A549 (cell line): ENCODE results near the gene LBR. TPM values are rescaled to one million over a fixed set of nuclear protein-coding genes. Genes with fewer than 3 reads are reported as not detected.

Experiments
- ATAC-seq, 2 experiments: fragments of 200-7000 bp in 1 of 2; fragments of >200 bp in 1 of 2; cut with Nextera tagmentation in 1 of 2; cut with Tn5 transposase in 1 of 2; 3 replicates each; pipeline versions ENCODE4 v1.8.0 to v1.9.1; 2018 to 2020; ENCODE audit warnings: mild to moderate bottlenecking in 1 of 2, moderate library complexity in 1 of 2
- CTCF ChIA-PET: fragments of 300-600 bp; sonication (Branson Sonifier 250); formaldehyde crosslinking; extraction: SDS; loops from one replicate; lab custom pipeline; 2021; ENCODE audit warnings: antibody characterized with exemption, inconsistent platforms; lab: Yijun Ruan, JAX
- POLR2A ChIA-PET: fragments of 350-600 bp; formaldehyde crosslinking; extraction: SDS; loops from one replicate; lab custom pipeline; 2021; ENCODE audit warnings: antibody characterized with exemption, inconsistent platforms; lab: Yijun Ruan, JAX
- DNase-seq, 2 experiments: peaks; one replicate each; pipeline versions ENCODE4 v3.0.0 to v3.0.0-alpha.2; 2011 to 2016; ENCODE audit warnings: low read depth in 1 of 2, low spot score in 1 of 2
- FAIRE-seq: peaks from 2 replicates; lab custom pipeline; 2011; peaks lifted over from hg19 to GRCh38; lab: Jason Lieb, UNC
- H3K27ac ChIP-seq, 2 experiments: fragments of >200 bp; sonication (Bioruptor Twin); formaldehyde crosslinking; 3 replicates each; pipeline ENCODE4 v1.5.1; 2016 to 2017
- H3K4me1 ChIP-seq: fragments of >200 bp; sonication (Bioruptor Twin); formaldehyde crosslinking; 3 replicates; pipeline ENCODE4 v1.6.1; 2016
- H3K4me2 ChIP-seq: fragments of >200 bp; sonication (Bioruptor Twin); formaldehyde crosslinking; 3 replicates; pipeline ENCODE4 v1.6.1; 2016
- H3K4me3 ChIP-seq: fragments of >200 bp; sonication (Bioruptor Twin); formaldehyde crosslinking; 3 replicates; pipeline ENCODE4 v1.5.1; 2016
- H3K9me3 ChIP-seq: fragments of >200 bp; sonication (Bioruptor Twin); formaldehyde crosslinking; 3 replicates; pipeline ENCODE4 v1.6.1; 2016
- BHLHE40 ChIP-seq: IDR thresholded peaks from 2 replicates; pipeline ENCODE4 v1.6.1; 2012; ENCODE audit warnings: low read depth, low read length, inconsistent platforms
- CBX2 ChIP-seq: fragments of 200-600 bp; sonication (generic); IDR thresholded peaks from 2 replicates; pipeline ENCODE4 v1.6.1; 2016; ENCODE audit warnings: low read depth, mild to moderate bottlenecking, borderline replicate concordance
- CBX8 ChIP-seq: fragments of 200-600 bp; sonication (generic); IDR thresholded peaks from 2 replicates; pipeline ENCODE4 v1.6.1; 2016
- CEBPB ChIP-seq, 2 experiments: fragments of >200 bp in 1 of 2; sonication (Bioruptor Twin) in 1 of 2; formaldehyde crosslinking in 1 of 2; IDR thresholded peaks; 2 replicates each; pipeline ENCODE4 v1.6.1; 2012 to 2016
- CHD2 ChIP-seq: fragments of 150-350 bp; IDR thresholded peaks from 2 replicates; pipeline ENCODE4 v1.6.1; 2014; ENCODE audit warnings: low read length; ENCODE audit not compliant: partially characterized antibody
- CHD4 ChIP-seq: fragments of 200-600 bp; sonication (generic); IDR thresholded peaks from 2 replicates; pipeline ENCODE4 v1.6.1; 2016; ENCODE audit warnings: antibody characterized with exemption, mild to moderate bottlenecking, borderline replicate concordance
- EHF ChIP-seq: fragments of 250-450 bp; sonication (Bioruptor Pico); IDR thresholded peaks from 2 replicates; pipeline ENCODE4 v1.5.0; 2020; ENCODE audit warnings: mild to moderate bottlenecking
- EP300 ChIP-seq, 2 experiments: fragments of >200 bp; sonication (Bioruptor Twin); formaldehyde crosslinking; IDR thresholded peaks; 2 replicates in 1 of 2; 3 replicates in 1 of 2; pipeline ENCODE4 v1.6.1; 2016 to 2017
- FOSL2 ChIP-seq, 2 experiments: fragments of 450-650 bp in 1 of 2; fragments of >200 bp in 1 of 2; sonication (Bioruptor Twin) in 1 of 2; formaldehyde crosslinking; IDR thresholded peaks; 2 replicates each; pipeline versions ENCODE4 v1.5.0 to v1.6.1; 2016 to 2020; ENCODE audit warnings: mild to moderate bottlenecking in 1 of 2, moderate library complexity in 1 of 2
- HDAC2 ChIP-seq: fragments of 200-600 bp; sonication (generic); IDR thresholded peaks from 2 replicates; pipeline ENCODE4 v1.6.1; 2016
- HOXB5 ChIP-seq: fragments of 250-450 bp; sonication (Bioruptor Pico); IDR thresholded peaks from 2 replicates; pipeline ENCODE4 v1.5.0; 2020; ENCODE audit warnings: mild to moderate bottlenecking, moderate library complexity
- JUN ChIP-seq, 2 experiments: fragments of >200 bp; sonication (Bioruptor Twin); formaldehyde crosslinking; IDR thresholded peaks; 2 replicates in 1 of 2; 3 replicates in 1 of 2; pipeline ENCODE4 v1.6.1; 2016 to 2017
- JUNB ChIP-seq: fragments of >200 bp; sonication (Bioruptor Twin); formaldehyde crosslinking; IDR thresholded peaks from 2 replicates; pipeline ENCODE4 v1.6.1; 2016
- KDM5A ChIP-seq: fragments of 200-600 bp; sonication (generic); IDR thresholded peaks from 2 replicates; pipeline ENCODE4 v1.6.1; 2016; ENCODE audit warnings: antibody characterized with exemption, mild to moderate bottlenecking
- MAZ ChIP-seq: fragments of 150-350 bp; IDR thresholded peaks from 2 replicates; pipeline ENCODE4 v1.6.1; 2014; ENCODE audit warnings: antibody characterized with exemption, low read depth, low read length, borderline replicate concordance
- PHF8 ChIP-seq: fragments of 200-600 bp; sonication (generic); IDR thresholded peaks from 2 replicates; pipeline ENCODE4 v1.6.1; 2016; ENCODE audit warnings: low read depth, mild to moderate bottlenecking, antibody characterized with exemption, moderate library complexity, borderline replicate concordance
- RCOR1 ChIP-seq: fragments of 150-350 bp; IDR thresholded peaks from 2 replicates; pipeline ENCODE4 v1.6.1; 2014; ENCODE audit warnings: antibody characterized with exemption, low read length, low read depth
- ZC3H11A ChIP-seq: fragments of 450-650 bp; IDR thresholded peaks from 2 replicates; pipeline ENCODE4 v1.6.1; 2014; ENCODE audit warnings: antibody characterized with exemption, mild to moderate bottlenecking
- ZNF302 ChIP-seq: fragments of 250-450 bp; sonication (Bioruptor Pico); IDR thresholded peaks from 2 replicates; pipeline ENCODE4 v1.9.0; 2021; ENCODE audit warnings: inconsistent platforms, mild to moderate bottlenecking, moderate library complexity
- ZSCAN20 ChIP-seq: fragments of 250-450 bp; sonication (Bioruptor Pico); IDR thresholded peaks from 2 replicates; pipeline ENCODE4 v1.8.0; 2022; ENCODE audit warnings: mild to moderate bottlenecking, moderate library complexity
- WGBS: methylation state at CpG from one replicate; pipeline ENCODE4 v1.1.6; 2017; ENCODE audit errors: missing lambda C conversion rate; 5-methylcytosine and 5-hydroxymethylcytosine counted together
- polyA plus RNA-seq, 4 experiments: library from polyadenylated mRNA; depleted of rRNA in 3 of 4; stranded (reverse); fragments of >200 nt; fragmentation: RNase III in 1 of 4; extraction: RNeasy Plus Mini Kit Qiagen cat#74134 plus additional on column Dnase treatment in 1 of 4; gene quantifications; 2 replicates in 3 of 4; 3 replicates in 1 of 4; pipeline ENCODE4 v1.2.3, GENCODE V29; 2011 to 2017
- TF ChIP-seq, protein P1 (sequence below): fragments of 200-600 bp; sonication (generic); IDR thresholded peaks from 2 replicates; pipeline ENCODE4 v1.6.1; 2016; ENCODE audit warnings: antibody characterized with exemption, mild to moderate bottlenecking, moderate library complexity
- TF ChIP-seq, protein P2 (sequence below): fragments of >200 bp; sonication (Bioruptor Twin); formaldehyde crosslinking; IDR thresholded peaks from 3 replicates; pipeline ENCODE4 v1.5.1; 2016
- TF ChIP-seq, protein P3 (sequence below): fragments of >200 bp; sonication (Bioruptor Twin); formaldehyde crosslinking; IDR thresholded peaks from 2 replicates; pipeline ENCODE4 v1.6.1; 2016

The LBR gene
- polyA plus RNA-seq, 2 of the 4 experiments (the other 2 are of a cell fraction), result 40.8 to 68.7 TPM

DNA sequence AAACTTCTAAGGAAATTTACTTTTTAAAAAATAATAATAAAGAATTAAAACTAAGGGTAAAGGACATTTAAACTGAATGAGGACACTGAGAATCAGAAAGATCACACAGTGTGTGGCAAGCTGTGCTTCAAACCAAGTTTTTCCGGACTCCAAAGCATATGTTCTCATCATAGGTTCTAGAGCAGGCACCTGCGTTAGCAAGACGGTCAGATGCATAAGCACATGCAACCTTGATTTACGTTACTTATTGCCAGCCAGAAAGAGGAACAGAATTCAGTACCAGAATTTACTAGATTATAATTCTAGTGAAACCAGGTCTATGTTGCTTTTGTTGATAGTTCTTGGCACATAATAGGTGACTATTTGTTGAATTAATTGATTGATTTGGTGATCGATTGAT is 6.2 kb upstream of the LBR start:
- FAIRE-seq (no peak), ATAC-seq (no peak), DNase-seq (no peak)
- TF ChIP-seq CBX2, result no peak
- TF ChIP-seq ZC3H11A, result no peak
- TF ChIP-seq, protein P1, sequence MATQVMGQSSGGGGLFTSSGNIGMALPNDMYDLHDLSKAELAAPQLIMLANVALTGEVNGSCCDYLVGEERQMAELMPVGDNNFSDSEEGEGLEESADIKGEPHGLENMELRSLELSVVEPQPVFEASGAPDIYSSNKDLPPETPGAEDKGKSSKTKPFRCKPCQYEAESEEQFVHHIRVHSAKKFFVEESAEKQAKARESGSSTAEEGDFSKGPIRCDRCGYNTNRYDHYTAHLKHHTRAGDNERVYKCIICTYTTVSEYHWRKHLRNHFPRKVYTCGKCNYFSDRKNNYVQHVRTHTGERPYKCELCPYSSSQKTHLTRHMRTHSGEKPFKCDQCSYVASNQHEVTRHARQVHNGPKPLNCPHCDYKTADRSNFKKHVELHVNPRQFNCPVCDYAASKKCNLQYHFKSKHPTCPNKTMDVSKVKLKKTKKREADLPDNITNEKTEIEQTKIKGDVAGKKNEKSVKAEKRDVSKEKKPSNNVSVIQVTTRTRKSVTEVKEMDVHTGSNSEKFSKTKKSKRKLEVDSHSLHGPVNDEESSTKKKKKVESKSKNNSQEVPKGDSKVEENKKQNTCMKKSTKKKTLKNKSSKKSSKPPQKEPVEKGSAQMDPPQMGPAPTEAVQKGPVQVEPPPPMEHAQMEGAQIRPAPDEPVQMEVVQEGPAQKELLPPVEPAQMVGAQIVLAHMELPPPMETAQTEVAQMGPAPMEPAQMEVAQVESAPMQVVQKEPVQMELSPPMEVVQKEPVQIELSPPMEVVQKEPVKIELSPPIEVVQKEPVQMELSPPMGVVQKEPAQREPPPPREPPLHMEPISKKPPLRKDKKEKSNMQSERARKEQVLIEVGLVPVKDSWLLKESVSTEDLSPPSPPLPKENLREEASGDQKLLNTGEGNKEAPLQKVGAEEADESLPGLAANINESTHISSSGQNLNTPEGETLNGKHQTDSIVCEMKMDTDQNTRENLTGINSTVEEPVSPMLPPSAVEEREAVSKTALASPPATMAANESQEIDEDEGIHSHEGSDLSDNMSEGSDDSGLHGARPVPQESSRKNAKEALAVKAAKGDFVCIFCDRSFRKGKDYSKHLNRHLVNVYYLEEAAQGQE, result no peak
- no peak for TF ChIP-seq ZSCAN20
- no peak for TF ChIP-seq ZNF302 (CRISPR knock-in tag)
- TF ChIP-seq JUNB, result no peak
- no peak for TF ChIP-seq MAZ
- TF ChIP-seq CBX8, result no peak
- no peak for TF ChIP-seq HDAC2
- TF ChIP-seq HOXB5 (CRISPR knock-in tag), result no peak
- H3K27ac ChIP-seq, result no peak overlapping the region
- ChIA-PET POLR2A (no interaction called here), CTCF (interaction anchor here (2.0 kb wide), 1 partner anchor 9 kb away, joined by 5 read pairs; no protein-coding TSS in a partner anchor)
- no peak overlapping the region for H3K4me2 ChIP-seq
- no peaks in the 10 kb centered on the region for H3K9me3 ChIP-seq
- 71% methylated on average over 5 of the region's 5 CpGs for WGBS
- no peak overlapping the region for H3K4me3 ChIP-seq
- H3K4me1 ChIP-seq, result peaks cover 7% of the 10 kb centered on the region; the same call in 2 of the 3 replicates

DNA sequence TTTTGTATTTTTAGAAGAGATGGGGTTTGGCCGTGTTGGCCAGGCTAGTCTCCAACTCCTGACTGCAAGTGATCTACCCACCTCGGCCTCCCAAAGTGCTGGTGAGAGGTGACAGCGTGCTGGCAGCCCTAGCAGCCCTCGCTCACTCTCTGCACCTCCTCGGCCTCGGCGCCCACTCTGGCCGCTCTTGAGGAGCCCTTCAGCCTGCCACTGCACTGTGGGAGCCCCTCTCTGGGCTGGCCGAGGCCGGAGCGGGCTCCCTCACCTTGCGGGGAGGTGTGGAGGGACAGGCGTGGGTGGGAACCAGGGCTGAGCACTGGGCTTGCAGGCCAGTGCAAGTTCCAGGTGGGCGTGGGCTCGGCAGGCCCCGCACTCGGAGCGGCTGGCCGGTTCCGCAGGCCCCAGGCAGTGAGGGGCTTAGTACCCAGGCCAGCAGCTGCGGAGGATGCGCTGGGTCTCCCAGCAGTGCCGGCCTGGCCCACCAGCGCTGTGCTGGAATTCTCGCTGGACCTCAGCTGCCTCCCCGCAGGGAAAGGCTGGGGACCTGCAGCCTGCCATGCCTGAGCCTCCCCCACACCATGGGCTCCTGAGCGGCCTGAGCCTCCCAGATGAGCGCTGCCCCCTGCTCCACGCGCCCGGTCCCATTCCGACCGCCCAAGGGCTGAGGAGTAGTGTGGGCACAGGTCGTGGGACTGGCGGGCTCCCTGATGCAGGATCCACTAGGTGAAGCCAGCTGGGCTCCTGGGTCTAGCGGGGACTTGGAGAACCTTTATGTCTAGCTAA is 3.4 kb upstream of the LBR start:
- WGBS, result 91% methylated on average over 23 of the region's 36 CpGs
- no peak for ATAC-seq
- DNase-seq, result no peak
- TF ChIP-seq CEBPB (IDR thresholded peaks at IDR 0.05), result no peak
- TF ChIP-seq, protein P2, sequence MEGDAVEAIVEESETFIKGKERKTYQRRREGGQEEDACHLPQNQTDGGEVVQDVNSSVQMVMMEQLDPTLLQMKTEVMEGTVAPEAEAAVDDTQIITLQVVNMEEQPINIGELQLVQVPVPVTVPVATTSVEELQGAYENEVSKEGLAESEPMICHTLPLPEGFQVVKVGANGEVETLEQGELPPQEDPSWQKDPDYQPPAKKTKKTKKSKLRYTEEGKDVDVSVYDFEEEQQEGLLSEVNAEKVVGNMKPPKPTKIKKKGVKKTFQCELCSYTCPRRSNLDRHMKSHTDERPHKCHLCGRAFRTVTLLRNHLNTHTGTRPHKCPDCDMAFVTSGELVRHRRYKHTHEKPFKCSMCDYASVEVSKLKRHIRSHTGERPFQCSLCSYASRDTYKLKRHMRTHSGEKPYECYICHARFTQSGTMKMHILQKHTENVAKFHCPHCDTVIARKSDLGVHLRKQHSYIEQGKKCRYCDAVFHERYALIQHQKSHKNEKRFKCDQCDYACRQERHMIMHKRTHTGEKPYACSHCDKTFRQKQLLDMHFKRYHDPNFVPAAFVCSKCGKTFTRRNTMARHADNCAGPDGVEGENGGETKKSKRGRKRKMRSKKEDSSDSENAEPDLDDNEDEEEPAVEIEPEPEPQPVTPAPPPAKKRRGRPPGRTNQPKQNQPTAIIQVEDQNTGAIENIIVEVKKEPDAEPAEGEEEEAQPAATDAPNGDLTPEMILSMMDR, result no peak
- no peak for TF ChIP-seq EHF
- no peak for TF ChIP-seq KDM5A
- TF ChIP-seq PHF8, result no peak
- TF ChIP-seq, protein P3, sequence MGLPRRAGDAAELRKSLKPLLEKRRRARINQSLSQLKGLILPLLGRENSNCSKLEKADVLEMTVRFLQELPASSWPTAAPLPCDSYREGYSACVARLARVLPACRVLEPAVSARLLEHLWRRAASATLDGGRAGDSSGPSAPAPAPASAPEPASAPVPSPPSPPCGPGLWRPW, result no peak
- no peak for TF ChIP-seq CHD2
- no peak for TF ChIP-seq JUN (IDR thresholded peaks at IDR 0.05)
- no peak for TF ChIP-seq CHD4
- no peak for TF ChIP-seq RCOR1
- TF ChIP-seq BHLHE40, result no peak
- no peak for TF ChIP-seq ZSCAN20
- TF ChIP-seq CBX2, result no peak
- TF ChIP-seq EP300 (IDR thresholded peaks at IDR 0.05), result no peak
- TF ChIP-seq FOSL2 (IDR thresholded peaks at IDR 0.05), result no peak
- no peak for TF ChIP-seq FOSL2 (CRISPR knock-in tag; IDR thresholded peaks at IDR 0.05)
- Histone ChIP-seq H3K4me3 (no peak overlapping the region), H3K4me1 (peaks cover 10% of the 10 kb centered on the region), H3K4me2 (no peak overlapping the region), H3K9me3 (no peaks in the 10 kb centered on the region), H3K27ac (no peak overlapping the region)
- ChIA-PET POLR2A (no interaction called here), CTCF (no interaction called here)
- no peak for FAIRE-seq
